ENCODE data around the gene FAM20B.

- TF ChIP-seq CTCF (IDR thresholded peaks at IDR 0.05) (no peak), EZH2phosphoT487 (IDR thresholded peaks at IDR 0.05) (no peak)
Observed at GRCh38 chr1:179015396-179015795, 10.3 kb upstream of the FAM20B start.
